ENCODE results near the gene PHLDA1. TPM values are rescaled to one million over a fixed set of nuclear protein-coding genes. Genes with fewer than 3 reads are reported as not detected.

Gene PHLDA1
- total and polyA plus RNA-seq, 11 donors = 3.0 to 44.4 (median 5.5) TPM

DNA sequence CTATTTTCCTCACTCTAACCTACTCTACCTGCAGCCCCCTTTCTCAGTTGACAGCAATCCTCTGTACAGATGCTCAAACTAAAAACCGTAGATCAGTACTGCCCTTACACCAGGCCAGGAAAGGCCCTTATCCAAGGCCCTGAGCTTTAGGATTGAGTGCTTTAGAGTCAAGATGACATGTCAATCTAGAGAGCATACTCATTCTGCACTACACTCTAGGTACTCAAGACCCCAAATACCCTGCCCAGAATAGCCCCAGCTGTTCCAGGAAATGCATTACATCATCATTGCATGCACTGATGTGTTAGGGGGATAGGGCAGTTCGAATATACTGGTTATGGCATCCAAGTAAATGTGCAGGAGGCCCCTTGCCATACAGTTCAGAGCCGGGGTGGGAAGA, 3.5 kb upstream of the PHLDA1 start:
- no peak overlapping the region for H3K27ac ChIP-seq

DNA sequence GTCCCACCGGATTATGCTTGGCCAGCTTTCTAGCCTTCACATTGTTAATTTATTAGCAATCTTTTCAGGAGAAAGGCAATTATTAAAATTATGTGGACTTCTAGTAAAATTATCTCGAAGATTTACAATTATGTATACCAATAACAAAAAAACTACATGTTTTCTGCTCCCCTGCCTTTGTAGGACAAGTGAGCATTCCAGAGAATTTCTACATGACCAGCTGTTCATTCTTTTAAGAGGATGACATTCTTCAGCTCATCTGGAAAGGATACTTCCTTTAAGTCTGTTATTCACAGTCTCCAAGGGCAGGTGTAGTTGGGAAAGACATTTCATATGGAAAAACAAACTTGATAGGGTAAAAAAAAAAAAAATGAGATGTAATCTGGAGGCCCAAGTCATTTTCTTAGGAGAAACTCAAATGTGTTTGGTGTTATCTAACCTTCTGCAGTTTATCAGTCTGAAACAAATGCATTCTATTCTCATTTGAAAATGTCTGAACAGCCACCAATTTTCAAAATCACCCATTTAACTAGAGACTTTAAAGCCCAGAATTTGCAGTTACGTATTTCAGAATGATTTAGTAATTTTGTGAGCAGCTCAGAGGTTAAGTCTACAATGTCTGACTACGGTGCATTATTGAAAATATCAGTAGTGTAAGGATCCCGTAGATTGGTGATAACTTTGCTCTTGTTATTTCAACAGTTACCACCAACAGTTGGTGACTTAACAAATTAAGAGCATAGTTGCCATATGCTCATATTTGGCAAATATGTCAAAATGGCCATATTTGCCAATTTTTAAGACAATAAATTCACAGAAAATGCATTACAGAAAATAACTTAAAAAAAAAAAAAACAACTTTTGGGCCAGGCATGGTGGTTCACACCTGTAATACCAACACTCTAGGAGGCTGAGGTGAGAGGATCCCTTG, 1.8 kb upstream of the PHLDA1 start:
- TF ChIP-seq, protein P1, sequence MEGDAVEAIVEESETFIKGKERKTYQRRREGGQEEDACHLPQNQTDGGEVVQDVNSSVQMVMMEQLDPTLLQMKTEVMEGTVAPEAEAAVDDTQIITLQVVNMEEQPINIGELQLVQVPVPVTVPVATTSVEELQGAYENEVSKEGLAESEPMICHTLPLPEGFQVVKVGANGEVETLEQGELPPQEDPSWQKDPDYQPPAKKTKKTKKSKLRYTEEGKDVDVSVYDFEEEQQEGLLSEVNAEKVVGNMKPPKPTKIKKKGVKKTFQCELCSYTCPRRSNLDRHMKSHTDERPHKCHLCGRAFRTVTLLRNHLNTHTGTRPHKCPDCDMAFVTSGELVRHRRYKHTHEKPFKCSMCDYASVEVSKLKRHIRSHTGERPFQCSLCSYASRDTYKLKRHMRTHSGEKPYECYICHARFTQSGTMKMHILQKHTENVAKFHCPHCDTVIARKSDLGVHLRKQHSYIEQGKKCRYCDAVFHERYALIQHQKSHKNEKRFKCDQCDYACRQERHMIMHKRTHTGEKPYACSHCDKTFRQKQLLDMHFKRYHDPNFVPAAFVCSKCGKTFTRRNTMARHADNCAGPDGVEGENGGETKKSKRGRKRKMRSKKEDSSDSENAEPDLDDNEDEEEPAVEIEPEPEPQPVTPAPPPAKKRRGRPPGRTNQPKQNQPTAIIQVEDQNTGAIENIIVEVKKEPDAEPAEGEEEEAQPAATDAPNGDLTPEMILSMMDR (IDR thresholded peaks at IDR 0.05) = no peak
- no peak for TF ChIP-seq POLR2A (IDR thresholded peaks at IDR 0.05)
- peak overlapping the region in 11 of 12 donors; percentile 94 to 99 (median 97) for H3K27ac ChIP-seq
- H3K9me3 ChIP-seq = no peaks in the 10 kb centered on the region
- H3K4me1 ChIP-seq = peaks cover 0 to 35% (median 17%) of the 10 kb centered on the region in 12 donors
- DNase-seq (no peak), ATAC-seq (no peak)
- WGBS, 4 donors = 79 to 82% (median 81%) methylated on average over 5 of the region's 5 CpGs
- H3K27me3 ChIP-seq = no peaks in the 10 kb centered on the region
- intact Hi-C loops (cut with DNase I) = loop anchor here (5.0 to 10.0 kb wide), 18 partner anchors 51 to 699 kb away; partner anchors contain the start of genes BBS10 (in 2 of the 10), KRR1 (in 2 of the 10), CAPS2 (in 1 of the 10) and GLIPR1L1 (in 1 of the 10)
- peak overlapping the region in 9 of 12 donors; percentile 69 to 90 (median 87) for H3K4me3 ChIP-seq
- H3K36me3 ChIP-seq = peaks cover 0 to 11% (median 0%) of the 10 kb centered on the region in 9 donors

More for the DNA sequence above, 3.5 kb upstream of the PHLDA1 start:
- no peak for DNase-seq
- no peaks in the 10 kb centered on the region for H3K27me3 ChIP-seq
- 61 to 70% (median 69%) methylated on average over 3 of the region's 3 CpGs for WGBS, 4 donors
- no peak overlapping the region for H3K4me3 ChIP-seq
- no peaks in the 10 kb centered on the region for H3K36me3 ChIP-seq
- TF ChIP-seq POLR2A (IDR thresholded peaks at IDR 0.05) = no peak
- TF ChIP-seq, protein P1 (IDR thresholded peaks at IDR 0.05) = no peak
- no peak for ATAC-seq
- H3K4me1 ChIP-seq = peaks cover 0 to 26% (median 14%) of the 10 kb centered on the region in 12 donors
- no peaks in the 10 kb centered on the region for H3K9me3 ChIP-seq
- intact Hi-C loops (cut with DNase I) = loop anchor here (5.0 to 10.0 kb wide), 14 partner anchors 47 to 700 kb away; partner anchors contain the start of genes BBS10 (in 3 of the 10), CAPS2 (in 1 of the 10), GLIPR1L1 (in 1 of the 10) and NAP1L1 (in 1 of the 10)

DNA sequence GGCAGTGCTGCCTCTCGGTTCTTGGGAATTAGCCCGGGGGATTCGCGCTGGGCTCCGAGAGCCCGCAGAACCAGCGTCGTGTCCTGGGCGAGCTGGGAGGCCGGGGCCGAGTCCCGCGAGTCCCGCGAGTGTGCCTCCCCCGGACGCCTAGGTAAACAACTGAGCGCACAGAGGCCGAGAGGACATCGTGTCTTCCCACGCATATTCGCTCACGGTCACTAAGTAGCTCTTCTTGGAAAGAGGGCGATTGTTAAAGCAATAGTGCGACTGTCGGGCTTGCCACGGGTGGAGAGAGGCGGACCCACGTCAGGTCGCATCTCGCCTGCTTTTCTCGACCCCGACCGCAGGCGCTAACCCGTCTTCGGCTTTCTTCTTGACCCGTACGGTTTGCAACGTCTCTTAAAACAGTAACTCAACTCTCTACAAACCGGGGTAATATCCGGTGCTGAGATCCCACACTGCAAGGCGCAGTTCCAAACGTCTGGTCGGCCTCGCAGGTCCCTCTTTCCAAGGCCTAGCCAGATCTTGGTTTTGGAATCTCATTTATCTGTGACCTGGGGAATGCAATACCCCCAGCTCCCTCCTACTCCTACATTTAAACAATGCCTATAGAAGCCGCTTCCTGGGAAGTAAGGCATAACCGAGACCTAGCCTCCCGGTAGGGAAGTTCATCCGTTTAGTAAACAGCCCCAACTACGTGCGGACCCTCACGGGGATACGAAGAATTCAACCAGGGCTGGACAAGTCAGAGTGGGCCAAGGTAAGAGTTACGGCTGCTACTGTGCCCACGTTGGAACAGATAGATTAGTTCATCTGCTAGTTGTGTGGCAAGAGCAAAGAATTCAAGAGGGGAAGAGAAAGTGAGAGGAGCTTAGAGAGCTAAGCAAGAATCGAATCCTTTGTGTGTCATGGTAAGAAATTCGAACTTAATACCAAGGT, 736 bp upstream of the PHLDA1 start:
- intact Hi-C loops (cut with DNase I) = loop anchor here (5.0 to 10.0 kb wide), 18 partner anchors 50 to 698 kb away; partner anchors contain the start of genes BBS10 (in 2 of the 10), KRR1 (in 2 of the 10), CAPS2 (in 1 of the 10) and GLIPR1L1 (in 1 of the 10)
- Histone ChIP-seq H3K4me3 (peak overlapping the region; percentile 65 to 90 (median 80)), H3K27ac (peak overlapping the region; percentile 89 to 99 (median 96)), H3K27me3 (no peaks in the 10 kb centered on the region), H3K9me3 (no peaks in the 10 kb centered on the region), H3K4me1 (peaks cover 0 to 34% (median 15%) of the 10 kb centered on the region in 12 donors), H3K36me3 (peaks cover 0 to 14% (median 0%) of the 10 kb centered on the region in 9 donors)
- no peak for TF ChIP-seq POLR2A (IDR thresholded peaks at IDR 0.05)
- TF ChIP-seq, protein P1 (IDR thresholded peaks at IDR 0.05) = no peak
- DNase-seq = peak in 4 of 5 donors; percentile 49 to 73 (median 60)
- WGBS, 4 donors = 6 to 12% (median 8%) methylated on average over 39 to 58 of the region's 58 CpGs
- peak; percentile 51 to 54 (median 52) for ATAC-seq
